ENCODE results near the gene LMOD1.

The LMOD1 gene

DNA sequence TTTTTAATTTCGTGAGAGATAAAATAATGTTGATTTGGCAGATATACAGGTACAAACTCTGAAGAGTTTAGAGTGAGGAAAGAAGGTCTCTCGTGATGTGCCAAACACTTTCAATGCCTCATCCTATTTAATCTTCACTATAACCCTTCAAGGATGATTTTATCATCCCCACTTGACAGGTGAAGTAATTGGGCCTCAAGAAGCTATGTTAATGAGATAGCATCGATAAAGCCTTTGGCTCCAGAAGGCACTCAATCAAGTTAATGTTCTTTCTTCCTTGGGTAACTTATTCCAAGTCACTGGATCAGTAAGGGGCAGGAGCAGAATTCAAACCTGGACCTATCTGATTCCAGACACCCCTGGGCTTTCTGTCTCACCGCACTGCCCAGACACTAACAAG lies 7.2 kb downstream of the LMOD1 start:
- Mint-ChIP-seq H3K4me1 (ENCODE audit: low read depth) (no peaks in the 10 kb centered on the region), H3K9me3 (no peaks in the 10 kb centered on the region), H3K27ac (no peak overlapping the region), H3K4me3 (no peak overlapping the region), H3K27me3 (peaks cover 26% of the 10 kb centered on the region), H3K36me3 (ENCODE audit: low read depth) (no peaks in the 10 kb centered on the region)
- no peak for DNase-seq

- no peak overlapping the region for H3K27ac Mint-ChIP-seq
- no peak for DNase-seq
- H3K27me3 Mint-ChIP-seq: peaks cover 20% of the 10 kb centered on the region
- no peaks in the 10 kb centered on the region for H3K36me3 Mint-ChIP-seq (ENCODE audit: low read depth)
- H3K4me1 Mint-ChIP-seq (ENCODE audit: low read depth): no peaks in the 10 kb centered on the region
- H3K4me3 Mint-ChIP-seq: no peak overlapping the region
- no peaks in the 10 kb centered on the region for H3K9me3 Mint-ChIP-seq
These were observed 7.8 kb downstream of the LMOD1 start for GRCh38 chr1:201938440-201939035.

GRCh38 chr1:201937624-201938213 lies 8.6 kb downstream of the LMOD1 start:
- Mint-ChIP-seq H3K9me3 (no peaks in the 10 kb centered on the region), H3K27me3 (peaks cover 20% of the 10 kb centered on the region), H3K36me3 (ENCODE audit: low read depth) (no peaks in the 10 kb centered on the region), H3K27ac (no peak overlapping the region), H3K4me1 (ENCODE audit: low read depth) (no peaks in the 10 kb centered on the region), H3K4me3 (no peak overlapping the region)
- no peak for DNase-seq

GRCh38 chr1:201933840-201934430 lies 12.4 kb downstream of the LMOD1 start:
- Mint-ChIP-seq H3K36me3 (ENCODE audit: low read depth) (no peaks in the 10 kb centered on the region), H3K4me3 (no peak overlapping the region), H3K9me3 (no peaks in the 10 kb centered on the region), H3K27me3 (peaks cover 12% of the 10 kb centered on the region), H3K4me1 (ENCODE audit: low read depth) (no peaks in the 10 kb centered on the region), H3K27ac (no peak overlapping the region)
- DNase-seq: no peak

GRCh38 chr1:201930803-201931202 lies 15.5 kb downstream of the LMOD1 start:
- DNase-seq: no peak
- no peaks in the 10 kb centered on the region for H3K4me1 Mint-ChIP-seq (ENCODE audit: low read depth)
- peaks cover 5% of the 10 kb centered on the region for H3K27me3 Mint-ChIP-seq
- H3K27ac Mint-ChIP-seq: no peak overlapping the region
- H3K4me3 Mint-ChIP-seq: no peak overlapping the region
- H3K9me3 Mint-ChIP-seq: no peaks in the 10 kb centered on the region
- H3K36me3 Mint-ChIP-seq (ENCODE audit: low read depth): no peaks in the 10 kb centered on the region

DNA sequence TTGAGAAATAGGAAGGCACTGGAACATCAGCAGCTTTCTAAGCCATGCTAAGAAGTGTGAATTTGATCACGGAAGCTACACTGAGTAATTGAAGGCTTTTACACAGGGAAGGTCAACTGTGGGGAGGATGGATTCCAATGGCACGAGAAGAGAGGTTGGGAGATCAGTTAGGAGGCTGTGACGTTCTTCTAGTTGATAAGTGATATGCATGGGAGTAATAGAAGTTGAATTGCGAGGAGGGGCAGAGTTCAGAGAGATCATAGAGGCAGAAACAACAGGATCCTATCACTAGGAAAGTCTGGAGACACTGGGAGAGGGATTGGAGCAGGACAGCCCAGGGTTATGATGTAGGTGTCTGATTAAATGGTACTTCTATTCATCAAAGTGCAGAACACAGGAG lies 16.2 kb downstream of the LMOD1 start:
- Mint-ChIP-seq H3K27ac (no peak overlapping the region), H3K27me3 (peaks cover 5% of the 10 kb centered on the region), H3K36me3 (ENCODE audit: low read depth) (no peaks in the 10 kb centered on the region), H3K4me1 (ENCODE audit: low read depth) (no peaks in the 10 kb centered on the region), H3K9me3 (no peaks in the 10 kb centered on the region), H3K4me3 (no peak overlapping the region)
- DNase-seq: no peak

DNA sequence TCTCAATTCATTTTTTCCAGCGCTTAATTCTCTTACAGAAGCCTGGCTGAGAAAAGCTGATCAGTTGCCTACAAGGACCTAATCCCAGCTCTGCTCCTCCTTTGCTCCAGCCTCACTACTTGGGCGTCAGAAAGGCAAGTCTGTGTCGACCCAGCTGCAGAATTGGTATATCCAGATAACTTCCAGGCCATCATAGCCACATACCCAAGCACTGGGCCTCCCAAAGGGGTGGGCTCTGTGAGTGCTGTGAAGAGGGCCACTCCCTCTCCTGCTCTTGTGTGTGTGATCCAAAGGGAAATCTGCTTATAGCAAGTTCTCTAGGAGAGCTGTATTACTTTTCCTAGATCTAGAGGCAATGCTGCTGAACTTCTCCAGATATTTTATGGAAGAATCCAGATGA lies 18.1 kb downstream of the LMOD1 start:
- no peaks in the 10 kb centered on the region for H3K9me3 Mint-ChIP-seq

DNA sequence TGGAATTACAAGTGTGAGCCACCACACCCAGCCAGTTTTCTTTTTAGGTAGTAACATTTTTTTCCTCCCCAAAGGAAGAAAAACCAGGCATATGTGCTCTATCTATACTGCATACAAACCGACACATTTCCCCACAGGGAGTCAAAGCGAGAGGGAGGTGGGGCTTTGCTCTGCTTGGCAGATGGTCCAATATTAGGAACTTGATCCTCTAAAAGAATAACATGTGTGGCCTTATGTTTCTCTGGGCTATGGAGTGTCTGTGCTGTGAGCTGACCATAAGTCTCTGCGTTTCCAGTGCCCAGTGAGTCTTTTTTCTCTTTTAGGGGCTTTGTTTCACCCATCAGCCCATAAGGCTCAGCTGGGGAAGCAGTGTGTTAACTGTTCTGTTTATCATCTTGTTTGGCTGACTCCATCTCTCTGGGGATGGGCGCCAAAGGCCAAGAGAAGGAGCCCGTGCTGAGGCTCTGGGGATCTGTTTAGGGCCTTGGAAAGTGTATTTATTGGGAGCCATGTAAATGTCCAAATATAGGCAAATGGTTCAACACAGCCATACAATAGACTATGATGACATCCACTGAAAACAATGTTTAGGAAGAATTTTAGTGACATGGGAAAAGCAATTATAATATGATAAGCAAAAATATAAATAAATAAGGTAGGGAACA lies 20.2 kb downstream of the LMOD1 start:
- H3K4me3 Mint-ChIP-seq: no peak overlapping the region
- no peaks in the 10 kb centered on the region for H3K4me1 Mint-ChIP-seq (ENCODE audit: low read depth)
- no peak for DNase-seq
- H3K9me3 Mint-ChIP-seq: no peaks in the 10 kb centered on the region
- H3K36me3 Mint-ChIP-seq (ENCODE audit: low read depth): no peaks in the 10 kb centered on the region
- no peak overlapping the region for H3K27ac Mint-ChIP-seq
- H3K27me3 Mint-ChIP-seq: peaks cover 3% of the 10 kb centered on the region

More for the DNA sequence above, 18.1 kb downstream of the LMOD1 start:
- Mint-ChIP-seq H3K27me3 (no peaks in the 10 kb centered on the region), H3K4me3 (no peak overlapping the region), H3K27ac (no peak overlapping the region), H3K4me1 (ENCODE audit: low read depth) (no peaks in the 10 kb centered on the region), H3K36me3 (ENCODE audit: low read depth) (no peaks in the 10 kb centered on the region)
- no peak for DNase-seq

DNA sequence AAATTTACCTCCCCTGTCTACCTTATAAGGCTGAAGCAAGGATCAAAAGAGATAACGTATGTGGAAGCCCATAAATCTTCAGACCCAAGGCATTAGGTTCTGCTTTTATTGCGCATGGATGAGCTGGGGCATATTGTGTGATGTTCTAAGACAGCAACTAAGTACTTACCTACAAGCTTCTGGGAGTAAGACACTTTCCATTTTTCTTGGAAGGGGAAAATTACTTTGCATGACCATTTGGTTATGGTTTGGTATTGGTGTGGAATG lies 21.1 kb downstream of the LMOD1 start:
- Mint-ChIP-seq H3K9me3 (no peaks in the 10 kb centered on the region), H3K36me3 (ENCODE audit: low read depth) (no peaks in the 10 kb centered on the region), H3K4me1 (ENCODE audit: low read depth) (no peaks in the 10 kb centered on the region), H3K27me3 (peaks cover 6% of the 10 kb centered on the region), H3K27ac (no peak overlapping the region), H3K4me3 (no peak overlapping the region)
- no peak for DNase-seq

GRCh38 chr1:201921952-201922558 lies 24.3 kb downstream of the LMOD1 start:
- Mint-ChIP-seq H3K4me1 (ENCODE audit: low read depth) (no peaks in the 10 kb centered on the region), H3K36me3 (ENCODE audit: low read depth) (no peaks in the 10 kb centered on the region), H3K27me3 (peaks cover 6% of the 10 kb centered on the region), H3K27ac (no peak overlapping the region), H3K9me3 (no peaks in the 10 kb centered on the region), H3K4me3 (no peak overlapping the region)
- DNase-seq: no peak

- H3K4me3 Mint-ChIP-seq: no peak overlapping the region
- no peak overlapping the region for H3K27ac Mint-ChIP-seq
These were observed 28.0 kb downstream of the LMOD1 start for GRCh38 chr1:201918343-201918742.

DNA sequence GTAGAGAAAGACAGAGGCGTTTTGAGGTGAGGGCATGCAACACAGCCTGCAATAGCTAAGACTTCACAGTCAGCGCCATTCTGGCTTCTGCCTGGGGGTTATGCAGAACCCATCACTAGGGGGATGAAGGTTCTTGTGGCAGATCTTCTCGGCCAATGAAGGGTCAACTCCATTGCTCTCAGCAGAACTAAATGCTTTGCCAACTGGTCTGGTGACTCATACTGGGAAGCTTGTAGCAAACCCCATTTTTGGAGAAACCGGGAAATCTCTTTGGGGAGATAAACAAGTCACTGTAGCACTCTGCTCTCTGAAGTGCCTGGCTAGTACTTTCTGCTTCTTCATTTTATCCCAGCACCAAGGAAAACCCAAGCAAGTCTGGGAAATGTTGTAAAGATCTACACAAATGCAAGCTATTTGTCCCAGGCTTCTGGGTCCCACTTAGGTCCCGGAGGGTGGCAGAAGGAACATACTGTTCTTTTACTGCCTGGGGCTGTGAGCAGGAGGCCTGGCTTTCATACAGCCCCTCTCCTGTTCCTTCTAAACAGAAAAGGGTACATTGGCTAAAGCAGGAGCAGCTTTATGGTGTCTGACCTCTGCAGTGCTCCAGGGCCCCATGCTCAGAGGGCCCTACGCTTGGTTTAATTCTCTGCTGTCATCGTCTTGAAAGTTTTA lies 28.9 kb downstream of the LMOD1 start:
- Mint-ChIP-seq H3K4me3 (no peak overlapping the region), H3K36me3 (ENCODE audit: low read depth) (no peaks in the 10 kb centered on the region), H3K27ac (no peak overlapping the region), H3K4me1 (ENCODE audit: low read depth) (no peaks in the 10 kb centered on the region), H3K9me3 (no peaks in the 10 kb centered on the region), H3K27me3 (peaks cover 17% of the 10 kb centered on the region)
- no peak for DNase-seq

More at GRCh38 chr1:201918343-201918742, 28.0 kb downstream of the LMOD1 start:
- no peaks in the 10 kb centered on the region for H3K4me1 Mint-ChIP-seq (ENCODE audit: low read depth)
- no peaks in the 10 kb centered on the region for H3K9me3 Mint-ChIP-seq
- H3K36me3 Mint-ChIP-seq (ENCODE audit: low read depth): no peaks in the 10 kb centered on the region
- DNase-seq: no peak
- peaks cover 17% of the 10 kb centered on the region for H3K27me3 Mint-ChIP-seq

- Mint-ChIP-seq H3K36me3 (ENCODE audit: low read depth) (no peaks in the 10 kb centered on the region), H3K27ac (no peak overlapping the region), H3K4me1 (ENCODE audit: low read depth) (no peaks in the 10 kb centered on the region), H3K9me3 (no peaks in the 10 kb centered on the region), H3K4me3 (no peak overlapping the region), H3K27me3 (peaks cover 17% of the 10 kb centered on the region)
- DNase-seq: no peak
These were observed 29.6 kb downstream of the LMOD1 start for GRCh38 chr1:201916649-201917249.

DNA sequence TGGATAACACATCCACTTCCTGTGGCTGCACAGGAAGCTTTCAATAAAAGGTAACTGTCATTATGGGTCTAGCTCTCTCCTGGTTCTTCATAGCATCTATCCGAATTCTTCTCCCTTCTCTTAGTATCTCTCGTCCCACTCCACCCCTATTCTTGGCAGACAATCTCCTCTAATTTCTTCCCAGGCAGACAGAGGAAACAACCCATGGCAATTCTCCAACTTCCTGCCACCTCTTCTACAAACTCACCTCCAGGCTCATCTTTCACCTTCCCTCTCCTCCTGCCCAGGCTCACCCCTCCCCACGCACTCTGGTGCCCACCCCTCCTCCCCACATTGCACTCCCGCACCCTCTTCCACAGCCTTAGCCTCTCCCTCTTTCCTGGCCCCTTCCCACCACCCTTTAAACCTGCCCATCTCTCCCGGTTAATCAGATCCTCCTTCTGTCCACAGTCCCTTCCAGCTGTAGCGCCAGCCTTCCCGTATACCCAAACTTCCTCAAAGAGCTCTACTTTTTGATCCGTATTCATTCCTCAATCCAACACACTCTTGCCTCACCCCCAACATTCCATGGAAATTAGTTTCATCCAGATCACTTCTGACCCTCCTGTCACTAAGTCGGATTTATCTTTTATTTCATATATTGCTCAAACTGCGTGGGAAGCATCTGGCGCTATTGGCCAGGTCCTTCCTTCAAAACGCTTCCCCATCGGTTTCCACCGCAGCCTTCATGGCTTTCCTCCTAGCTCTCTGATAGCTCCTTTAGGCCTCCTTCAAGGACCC lies 31.7 kb downstream of the LMOD1 start:
- peaks cover 11% of the 10 kb centered on the region for H3K27me3 Mint-ChIP-seq
- no peak for DNase-seq
- H3K9me3 Mint-ChIP-seq: no peaks in the 10 kb centered on the region
- no peak overlapping the region for H3K4me3 Mint-ChIP-seq
- H3K4me1 Mint-ChIP-seq (ENCODE audit: low read depth): no peaks in the 10 kb centered on the region
- no peaks in the 10 kb centered on the region for H3K36me3 Mint-ChIP-seq (ENCODE audit: low read depth)
- H3K27ac Mint-ChIP-seq: no peak overlapping the region

Measured in activated T-cell treated with anti-CD3 and anti-CD28 coated beads, Interleukin-2, amount 50 U/mL, for 24 hours (primary cell).